Small intestine (tissue), 7 donors: Measurements from ENCODE around the gene NFX1. TPM values are rescaled to one million over a fixed set of nuclear protein-coding genes. Genes with fewer than 3 reads are reported as not detected.

Experiments
- DNase-seq, 2 donors: peaks; one replicate each; pipeline versions ENCODE4 v3.0.0 to v3.0.0-alpha.2; 2013
- FAIRE-seq: peaks from 2 replicates; lab custom pipeline; 2012; peaks lifted over from hg19 to GRCh38; lab: Jason Lieb, UNC
- H3K27ac ChIP-seq, 3 donors: one replicate each; pipeline ENCODE4 v1.5.1; 2013; ENCODE audit warnings: low read length in 2 of 3, mild to moderate bottlenecking in 2 of 3, control low read depth in 1 of 3, inconsistent platforms in 1 of 3, low read depth in 1 of 3, moderate library complexity in 1 of 3
- H3K27me3 ChIP-seq, 3 donors: one replicate each; pipeline ENCODE4 v1.6.1; 2013; ENCODE audit warnings: low read length in 3 of 3, inconsistent platforms in 1 of 3; ENCODE audit not compliant: control insufficient read depth in 3 of 3, insufficient read depth in 3 of 3
- H3K36me3 ChIP-seq, 3 donors: one replicate each; pipeline ENCODE4 v1.6.1; 2013; ENCODE audit warnings: low read length in 3 of 3, inconsistent platforms in 1 of 3, low read depth in 1 of 3, mild to moderate bottlenecking in 1 of 3, moderate library complexity in 1 of 3; ENCODE audit not compliant: control insufficient read depth in 3 of 3, insufficient read depth in 2 of 3
- H3K4me1 ChIP-seq, 3 donors: one replicate each; pipeline ENCODE4 v1.6.1; 2013; ENCODE audit warnings: low read length in 2 of 3, inconsistent platforms in 1 of 3, low read depth in 1 of 3, mild to moderate bottlenecking in 1 of 3, moderate library complexity in 1 of 3; ENCODE audit not compliant: control insufficient read depth in 3 of 3, insufficient read depth in 2 of 3
- H3K4me3 ChIP-seq, 3 donors: one replicate each; pipeline ENCODE4 v1.5.1; 2013; ENCODE audit warnings: low read length in 3 of 3, control low read depth in 1 of 3, inconsistent platforms in 1 of 3, low read depth in 1 of 3, mild to moderate bottlenecking in 1 of 3, moderate library complexity in 1 of 3
- H3K9me3 ChIP-seq, 2 donors: one replicate each; pipeline ENCODE4 v1.6.1; 2013; ENCODE audit warnings: low read depth in 1 of 2, low read length in 1 of 2; ENCODE audit not compliant: control insufficient read depth in 2 of 2, insufficient read depth in 1 of 2
- WGBS, 3 donors: extraction: QIAGEN DNeasy Blood & Tissue Kit; methylation state at CpG; one replicate each; pipeline ENCODE4 v1.1.7; 2013; 5-methylcytosine and 5-hydroxymethylcytosine counted together
- polyA plus RNA-seq, 4 donors: library from polyadenylated mRNA; stranded (reverse) in 3 of 4; unstranded in 1 of 4; fragments of 200-250 nt in 3 of 4; fragments of 120-200 nt in 1 of 4; gene quantifications; one replicate each; pipeline versions ENCODE4 v1.2.1 to v1.2.3, GENCODE V29; 2013
- donor health status: healthy with polysubstance abuse.
- donor health status: control.
- donor health status: control.
- donor health status: Bipolar disorder and iron deficiency.
- donor health status: healthy.

NFX1 gene
- polyA plus RNA-seq, 4 donors = 12.6 to 34.7 (median 22.1) TPM

DNA sequence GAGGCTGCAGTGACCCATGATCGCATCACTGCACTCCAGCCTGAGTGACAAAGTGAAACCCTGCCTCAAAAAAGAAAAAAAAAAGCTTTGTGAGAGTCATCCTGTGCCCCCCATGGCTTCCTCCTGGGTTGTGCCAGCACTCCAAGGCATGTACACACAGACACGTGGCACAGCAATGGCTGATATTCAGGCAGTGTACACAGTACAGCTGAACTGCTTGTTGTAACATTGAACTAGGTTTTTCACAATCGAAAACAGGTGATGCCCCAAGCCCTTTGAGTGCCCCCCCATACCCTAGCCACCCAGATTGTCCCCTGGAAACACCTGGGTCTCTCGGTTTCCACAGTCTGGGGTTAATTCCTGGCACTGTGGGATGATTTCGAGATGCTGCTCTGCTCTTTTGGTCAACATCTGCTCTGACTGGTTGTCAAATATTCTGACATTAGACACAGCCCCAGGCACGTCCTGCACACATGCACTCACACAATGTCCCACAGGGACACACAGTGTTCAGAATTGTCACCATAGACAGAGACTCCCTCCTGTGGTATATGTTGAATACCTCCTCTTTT is 41.1 kb upstream of the NFX1 start:
- DNase-seq (no peak), FAIRE-seq (no peak)
- Histone ChIP-seq H3K9me3 (no peaks in the 10 kb centered on the region), H3K27ac (no peak overlapping the region), H3K4me3 (no peak overlapping the region), H3K4me1 (peaks cover 0 to 5% (median 0%) of the 10 kb centered on the region in 3 donors), H3K27me3 (no peaks in the 10 kb centered on the region), H3K36me3 (peaks cover under 1 to 50% (median 11%) of the 10 kb centered on the region in 3 donors)
- 75 to 79% (median 77%) methylated on average over 6 of the region's 6 CpGs for WGBS, 3 donors

DNA sequence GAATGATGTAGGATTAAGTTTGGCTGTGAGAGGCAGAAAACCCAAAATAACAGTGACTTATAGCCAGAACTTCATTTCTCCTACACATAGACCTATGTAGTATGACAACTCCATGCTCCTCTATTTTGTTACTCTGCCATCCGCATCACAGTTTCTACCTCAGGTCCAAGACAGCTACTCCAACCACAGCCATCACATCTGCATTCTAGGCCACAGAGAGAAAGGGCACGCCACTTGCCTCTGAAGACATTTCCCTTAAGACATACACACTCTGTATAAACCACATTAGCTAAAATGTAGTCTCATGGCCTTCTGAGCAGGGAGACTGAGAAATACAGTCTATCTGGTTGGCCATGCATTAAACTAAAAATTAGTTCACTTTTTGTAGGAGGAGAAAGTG is 40.3 kb upstream of the NFX1 start:
- Histone ChIP-seq H3K4me1 (peaks cover 0 to 5% (median 0%) of the 10 kb centered on the region in 3 donors), H3K27me3 (no peaks in the 10 kb centered on the region), H3K4me3 (no peak overlapping the region), H3K36me3 (peaks cover 4 to 57% (median 19%) of the 10 kb centered on the region in 3 donors), H3K9me3 (no peaks in the 10 kb centered on the region), H3K27ac (no peak overlapping the region)
- DNase-seq (no peak), FAIRE-seq (no peak)
- 90 to 97% (median 96%) methylated on average over 2 of the region's 2 CpGs for WGBS, 3 donors

DNA sequence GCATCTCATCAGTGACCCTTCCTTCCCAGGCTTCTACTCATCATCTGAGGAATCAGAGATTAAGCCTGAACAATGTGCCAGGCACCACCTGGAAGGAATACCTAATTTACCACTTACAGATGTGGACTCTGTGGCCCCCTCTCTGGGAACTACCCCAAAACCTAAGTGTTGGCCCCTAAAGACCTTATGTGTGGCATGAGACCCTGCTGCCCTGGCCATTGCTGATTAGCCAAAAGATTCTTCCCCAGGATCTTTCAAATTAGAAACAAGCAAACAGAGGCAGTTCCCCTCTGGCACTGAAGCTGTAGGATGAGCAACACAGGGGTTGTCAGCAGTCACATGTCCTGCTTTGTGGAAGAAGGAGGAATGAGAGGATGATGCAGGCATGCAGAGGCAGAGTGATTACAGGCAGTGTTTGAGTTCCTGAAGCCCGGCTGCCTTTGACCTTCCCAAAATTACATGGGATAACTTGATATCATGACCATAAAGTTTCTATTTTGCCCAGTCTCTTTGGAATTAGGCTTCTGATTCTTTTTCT is 39.8 kb upstream of the NFX1 start:
- peaks cover 0 to 5% (median 0%) of the 10 kb centered on the region in 3 donors for H3K4me1 ChIP-seq
- H3K27ac ChIP-seq = no peak overlapping the region
- H3K36me3 ChIP-seq = peaks cover 9 to 62% (median 23%) of the 10 kb centered on the region in 3 donors
- DNase-seq (no peak), FAIRE-seq (no peak)
- WGBS, 3 donors = 65 to 86% (median 75%) methylated on average over 1 of the region's 1 CpG
- no peaks in the 10 kb centered on the region for H3K27me3 ChIP-seq
- no peaks in the 10 kb centered on the region for H3K9me3 ChIP-seq
- no peak overlapping the region for H3K4me3 ChIP-seq

DNA sequence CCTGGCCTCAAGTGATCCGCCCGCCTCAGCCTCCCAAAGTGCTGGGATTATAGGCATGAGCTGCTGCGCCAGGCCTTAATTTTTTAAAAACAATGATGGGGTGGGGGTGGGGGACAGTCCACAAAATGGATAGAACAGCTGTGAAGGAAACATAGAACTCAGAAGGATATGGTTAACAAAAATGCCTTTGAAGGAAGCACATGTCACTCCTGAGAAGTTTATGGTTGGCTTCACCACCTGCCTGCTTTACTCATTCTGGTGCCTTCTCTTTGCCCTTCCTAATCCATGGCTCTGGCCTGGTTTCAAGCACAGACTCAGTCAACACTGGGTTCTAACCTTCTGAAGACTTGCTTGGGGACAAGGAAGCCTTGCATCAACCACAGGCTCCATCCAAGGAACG is 36.1 kb upstream of the NFX1 start:
- no peak for FAIRE-seq
- no peaks in the 10 kb centered on the region for H3K9me3 ChIP-seq
- H3K36me3 ChIP-seq = peaks cover 21 to 59% (median 30%) of the 10 kb centered on the region in 3 donors
- no peak overlapping the region for H3K4me3 ChIP-seq
- DNase-seq = no peak
- no peaks in the 10 kb centered on the region for H3K27me3 ChIP-seq
- WGBS, 3 donors = 92 to 96% (median 94%) methylated on average over 4 of the region's 4 CpGs
- peaks cover 0 to 5% (median 0%) of the 10 kb centered on the region in 3 donors for H3K4me1 ChIP-seq
- no peak overlapping the region for H3K27ac ChIP-seq

DNA sequence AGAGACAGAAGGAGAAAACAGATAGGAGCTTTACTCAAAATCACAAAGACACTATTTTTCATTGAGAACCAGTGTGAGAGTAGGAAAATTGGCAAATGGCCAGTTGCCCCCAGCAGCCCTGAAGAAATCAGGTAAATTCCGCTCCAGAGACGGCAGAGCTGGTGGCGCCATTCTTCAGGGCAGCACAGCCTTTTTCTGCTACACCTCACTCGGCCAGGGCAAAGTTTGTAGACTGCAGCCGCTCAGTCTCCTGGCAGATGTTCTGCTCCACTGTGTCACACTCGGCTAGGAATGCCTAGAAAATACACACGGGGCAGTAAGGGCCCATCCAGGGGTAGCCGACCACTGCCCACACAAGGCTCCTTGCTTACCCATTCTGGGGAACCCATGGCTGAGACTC is 35.3 kb upstream of the NFX1 start:
- Histone ChIP-seq H3K9me3 (no peaks in the 10 kb centered on the region), H3K27ac (no peak overlapping the region), H3K4me3 (no peak overlapping the region), H3K36me3 (peaks cover 25 to 59% (median 36%) of the 10 kb centered on the region in 3 donors), H3K4me1 (peaks cover 0 to 5% (median 0%) of the 10 kb centered on the region in 3 donors), H3K27me3 (no peaks in the 10 kb centered on the region)
- FAIRE-seq (no peak), DNase-seq (no peak)
- WGBS, 3 donors = 92 to 94% (median 94%) methylated on average over 8 of the region's 8 CpGs

DNA sequence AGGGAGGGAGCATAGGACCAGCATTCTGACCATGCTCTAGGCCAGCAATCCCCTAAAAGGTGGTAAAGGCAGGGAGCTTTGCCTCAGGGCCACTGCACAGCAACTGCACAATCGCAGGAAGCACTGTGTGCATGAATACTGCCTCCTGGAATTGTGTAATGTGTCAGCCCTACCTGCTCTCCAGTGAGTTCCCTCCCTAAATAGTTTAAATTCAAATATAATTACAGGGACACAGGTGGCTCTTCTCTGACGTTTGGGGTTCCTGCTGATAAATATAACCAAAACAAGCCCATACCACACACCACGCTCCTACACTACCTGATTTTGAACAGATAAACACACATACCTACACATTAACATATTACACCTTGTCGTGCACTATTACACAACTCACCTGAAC is 34.8 kb upstream of the NFX1 start:
- H3K4me3 ChIP-seq = no peak overlapping the region
- H3K36me3 ChIP-seq = peaks cover 25 to 61% (median 40%) of the 10 kb centered on the region in 3 donors
- H3K27ac ChIP-seq = no peak overlapping the region
- FAIRE-seq = no peak
- 88 to 90% (median 88%) methylated on average over 4 of the region's 4 CpGs for WGBS, 3 donors
- no peaks in the 10 kb centered on the region for H3K27me3 ChIP-seq
- peaks cover 0 to 5% (median 0%) of the 10 kb centered on the region in 3 donors for H3K4me1 ChIP-seq
- DNase-seq = no peak
- no peaks in the 10 kb centered on the region for H3K9me3 ChIP-seq

DNA sequence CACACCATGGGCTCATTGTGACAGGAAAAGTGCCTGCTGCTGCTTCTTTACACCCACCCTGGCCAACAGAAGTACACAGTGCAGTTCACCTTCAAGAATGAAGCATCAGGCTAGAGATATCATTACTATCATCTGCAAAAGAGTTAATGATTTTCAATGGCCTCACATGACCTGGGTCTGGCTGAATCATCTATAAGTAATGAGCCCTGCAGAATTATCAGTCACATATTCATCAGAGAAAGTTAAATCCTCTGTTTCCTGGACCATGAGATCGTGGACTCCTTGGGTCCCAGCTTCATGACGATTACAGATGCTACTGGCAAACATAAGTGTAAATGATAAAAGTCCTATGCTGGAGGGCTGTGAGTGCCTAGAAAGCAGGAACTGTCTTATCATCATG is 34.1 kb upstream of the NFX1 start:
- no peak overlapping the region for H3K4me3 ChIP-seq
- no peaks in the 10 kb centered on the region for H3K27me3 ChIP-seq
- H3K27ac ChIP-seq = no peak overlapping the region
- H3K4me1 ChIP-seq = peaks cover 0 to 5% (median 0%) of the 10 kb centered on the region in 3 donors
- 62 to 80% (median 64%) methylated on average over 2 of the region's 2 CpGs for WGBS, 3 donors
- FAIRE-seq (no peak), DNase-seq (no peak)
- H3K36me3 ChIP-seq = peaks cover 29 to 57% (median 40%) of the 10 kb centered on the region in 3 donors
- no peaks in the 10 kb centered on the region for H3K9me3 ChIP-seq

DNA sequence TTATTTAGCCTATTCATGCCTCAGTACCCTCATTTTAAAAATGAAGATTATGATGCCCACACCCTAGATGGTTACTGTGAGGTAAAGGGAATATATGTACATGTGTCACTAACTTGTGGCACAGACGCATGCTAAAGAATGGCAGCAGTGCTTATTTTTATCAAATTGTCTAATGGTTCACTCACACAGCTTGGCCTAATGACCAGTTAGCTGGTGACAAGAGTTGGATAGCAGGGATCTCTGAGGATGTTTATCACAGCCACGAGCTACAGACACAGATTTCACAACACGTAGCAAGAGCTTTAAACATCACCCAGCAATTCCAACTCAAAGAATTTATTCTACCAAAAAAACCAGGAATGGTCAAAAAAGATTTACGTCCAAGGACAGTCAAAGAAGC is 33.0 kb upstream of the NFX1 start:
- Histone ChIP-seq H3K9me3 (no peaks in the 10 kb centered on the region), H3K36me3 (peaks cover 33 to 54% (median 44%) of the 10 kb centered on the region in 3 donors), H3K4me1 (peaks cover 0 to 5% (median 0%) of the 10 kb centered on the region in 3 donors), H3K27ac (no peak overlapping the region), H3K27me3 (no peaks in the 10 kb centered on the region), H3K4me3 (no peak overlapping the region)
- 90 to 94% (median 90%) methylated on average over 4 of the region's 4 CpGs for WGBS, 3 donors
- DNase-seq (no peak), FAIRE-seq (no peak)
